HG03575 (cell line): ENCODE data around the gene HNRNPH2.

Experiments
- ATAC-seq: cut with Tn5 transposase; IDR thresholded peaks from one replicate; pipeline ENCODE4 v1.9.1; 2021; ENCODE audit not compliant: unreplicated experiment, insufficient number of reproducible peaks, low FRiP score; ENCODE audit errors: extremely low read depth

HNRNPH2 gene

DNA sequence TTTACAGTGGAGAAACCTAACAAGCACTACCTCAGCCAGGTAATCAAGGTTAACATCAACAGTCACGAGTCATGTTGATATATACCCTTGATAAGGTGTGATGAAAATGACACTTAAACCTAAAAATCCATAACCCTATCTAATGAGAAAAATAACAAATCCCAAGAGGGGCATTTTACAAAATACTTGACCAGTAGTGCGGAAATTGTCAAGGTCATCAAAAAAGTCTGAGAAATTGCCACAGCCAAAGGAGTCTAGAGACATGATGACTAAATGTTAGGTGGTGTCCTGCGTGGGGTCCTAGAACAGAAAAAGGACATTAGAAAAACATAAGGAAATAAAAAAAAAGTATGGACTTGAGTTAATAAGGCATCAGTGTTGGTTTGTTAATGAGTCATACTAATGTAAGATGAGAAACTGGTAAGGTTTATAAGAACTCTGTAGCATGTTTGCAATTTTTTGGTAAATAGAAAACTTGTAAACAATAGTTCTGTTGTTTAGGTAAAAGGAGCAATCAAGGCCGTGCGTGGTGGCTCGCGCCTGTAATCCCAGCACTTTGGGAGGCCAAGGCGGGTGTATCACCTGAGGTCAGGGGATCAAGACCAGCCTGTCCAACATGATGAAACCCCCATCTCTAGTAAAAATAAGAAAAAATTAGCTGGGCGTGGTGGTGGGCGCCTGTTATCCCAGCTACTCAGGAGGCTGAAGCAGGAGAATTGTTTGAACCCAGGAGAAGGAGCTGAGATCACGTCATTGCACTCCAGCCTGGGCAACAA, 14.3 kb upstream of the HNRNPH2 start:
- no peak for ATAC-seq

GRCh38 chrX:101394372-101394771, 13.7 kb upstream of the HNRNPH2 start:
- ATAC-seq = no peak

DNA sequence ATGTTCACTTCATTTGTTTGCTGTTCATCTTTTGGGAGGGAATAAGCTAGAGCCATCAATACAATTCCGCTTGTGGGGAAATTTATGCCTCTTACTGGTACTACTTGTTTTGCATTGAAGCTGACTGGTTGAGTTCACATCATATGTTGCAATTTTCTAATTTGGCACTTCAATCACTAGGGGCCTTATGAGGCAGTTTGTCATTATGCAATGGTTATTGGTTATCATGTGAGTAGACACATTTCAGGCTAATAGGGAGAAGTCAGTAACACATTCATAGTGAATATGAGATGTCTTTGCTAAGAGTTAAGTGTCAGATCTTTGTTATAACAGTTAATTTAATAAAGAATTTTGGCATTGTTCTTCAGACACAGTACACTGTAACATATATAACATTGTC, 12.2 kb upstream of the HNRNPH2 start:
- ATAC-seq = no peak

GRCh38 chrX:101397779-101398178, 10.2 kb upstream of the HNRNPH2 start:
- ATAC-seq = no peak

GRCh38 chrX:101398694-101399093, 9.3 kb upstream of the HNRNPH2 start:
- ATAC-seq = no peak

- no peak for ATAC-seq
Measured at GRCh38 chrX:101399825-101400224, 8.2 kb upstream of the HNRNPH2 start.

GRCh38 chrX:101407167-101407747, 765 bp upstream of the HNRNPH2 start:
- ATAC-seq = no peak

GRCh38 chrX:101408532-101408841, 465 bp downstream of the HNRNPH2 start:
- peak; percentile 7 for ATAC-seq

DNA sequence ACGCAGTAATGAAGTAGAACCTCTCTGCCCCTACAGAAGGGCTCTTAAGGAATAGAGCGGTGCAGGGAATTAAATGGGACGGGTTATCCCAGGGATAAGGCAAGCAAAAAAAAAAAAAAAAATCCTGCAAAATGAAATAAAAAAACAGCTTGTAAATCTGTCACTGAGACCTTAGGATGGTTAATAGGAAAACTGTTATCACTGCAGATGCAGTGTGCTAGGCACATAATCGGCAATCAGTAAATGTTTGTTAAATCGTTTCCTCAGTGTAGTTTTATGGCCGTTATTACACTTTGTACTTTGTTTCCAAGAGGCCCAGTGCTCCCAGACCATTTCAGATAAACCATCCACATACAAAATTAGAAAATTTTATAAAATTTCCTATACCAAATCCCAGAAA, 1.0 kb downstream of the HNRNPH2 start:
- ATAC-seq = no peak

DNA sequence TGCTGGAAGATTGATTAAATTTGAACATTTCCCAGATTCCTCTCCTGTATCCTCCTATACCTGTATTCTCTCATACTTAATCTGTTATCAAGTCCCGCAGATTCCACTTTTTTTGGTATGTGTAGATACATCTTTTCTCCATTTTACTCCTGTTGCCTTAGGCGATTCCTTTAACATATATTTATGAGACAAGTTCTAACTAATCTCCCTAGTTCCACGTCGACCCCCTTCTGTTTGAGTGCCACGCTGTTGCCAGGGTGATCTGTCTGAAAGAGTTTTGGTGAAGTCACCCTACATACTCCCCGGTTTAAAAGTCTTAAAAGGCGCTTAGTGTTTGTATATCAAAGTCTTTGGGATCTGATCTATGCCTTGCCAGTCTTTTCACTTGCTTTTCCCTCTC, 2.4 kb downstream of the HNRNPH2 start:
- ATAC-seq = no peak

DNA sequence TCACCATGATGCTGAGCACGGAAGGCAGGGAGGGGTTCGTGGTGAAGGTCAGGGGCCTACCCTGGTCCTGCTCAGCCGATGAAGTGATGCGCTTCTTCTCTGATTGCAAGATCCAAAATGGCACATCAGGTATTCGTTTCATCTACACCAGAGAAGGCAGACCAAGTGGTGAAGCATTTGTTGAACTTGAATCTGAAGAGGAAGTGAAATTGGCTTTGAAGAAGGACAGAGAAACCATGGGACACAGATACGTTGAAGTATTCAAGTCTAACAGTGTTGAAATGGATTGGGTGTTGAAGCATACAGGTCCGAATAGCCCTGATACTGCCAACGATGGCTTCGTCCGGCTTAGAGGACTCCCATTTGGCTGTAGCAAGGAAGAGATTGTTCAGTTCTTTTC, 4.0 kb downstream of the HNRNPH2 start:
- ATAC-seq = no peak

DNA sequence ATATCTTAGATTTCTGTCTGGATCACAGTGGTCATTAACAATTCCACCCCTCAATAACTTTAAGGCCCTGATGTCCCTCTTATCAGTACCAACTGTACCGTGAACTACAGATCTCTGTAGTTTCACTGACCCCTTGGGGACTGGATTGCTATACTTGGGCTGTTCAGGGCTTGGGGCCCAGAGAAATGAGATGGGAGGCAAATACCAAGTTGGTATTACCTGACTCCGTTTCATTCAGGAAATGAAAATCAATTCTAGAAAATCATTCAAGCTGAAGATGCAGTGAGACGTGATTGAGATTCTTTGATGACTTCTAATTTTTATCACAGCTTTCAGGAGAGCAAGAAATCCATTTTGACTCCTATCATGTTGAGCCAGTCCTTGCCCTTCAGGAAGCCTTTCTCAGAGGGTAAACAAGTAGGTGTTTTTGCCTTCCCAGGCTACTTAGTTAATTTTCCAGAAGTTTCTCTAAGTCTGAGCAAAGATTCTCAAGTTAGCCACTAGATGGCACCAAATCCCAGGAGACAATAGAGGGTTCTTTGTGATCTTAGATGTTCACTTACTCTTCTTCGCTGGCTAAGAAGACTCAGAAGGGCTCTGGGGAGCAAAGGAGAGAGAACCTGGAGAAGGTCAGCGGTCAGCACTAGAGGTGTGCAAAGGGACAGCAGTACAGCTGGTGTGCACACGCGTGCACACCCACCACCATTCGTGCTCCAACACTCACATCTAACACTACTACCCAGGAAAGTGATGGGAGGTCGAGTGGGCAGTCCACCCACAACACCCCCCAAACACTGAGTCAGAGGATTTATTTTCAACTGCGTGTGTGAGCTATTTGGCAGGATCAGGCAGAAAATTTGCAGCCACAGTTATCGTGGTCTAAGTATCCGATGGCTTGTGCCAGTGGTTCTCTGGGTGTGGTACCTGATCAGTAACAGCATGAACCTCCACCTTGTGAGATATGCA, 7.4 kb downstream of the HNRNPH2 start:
- ATAC-seq = peak; percentile 49

GRCh38 chrX:101416691-101417090, 8.7 kb downstream of the HNRNPH2 start:
- ATAC-seq = no peak

- no peak for ATAC-seq
Measured at GRCh38 chrX:101417190-101417589, 9.2 kb downstream of the HNRNPH2 start.

- ATAC-seq = no peak
Measured at GRCh38 chrX:101417981-101418841, 10.2 kb downstream of the HNRNPH2 start.

DNA sequence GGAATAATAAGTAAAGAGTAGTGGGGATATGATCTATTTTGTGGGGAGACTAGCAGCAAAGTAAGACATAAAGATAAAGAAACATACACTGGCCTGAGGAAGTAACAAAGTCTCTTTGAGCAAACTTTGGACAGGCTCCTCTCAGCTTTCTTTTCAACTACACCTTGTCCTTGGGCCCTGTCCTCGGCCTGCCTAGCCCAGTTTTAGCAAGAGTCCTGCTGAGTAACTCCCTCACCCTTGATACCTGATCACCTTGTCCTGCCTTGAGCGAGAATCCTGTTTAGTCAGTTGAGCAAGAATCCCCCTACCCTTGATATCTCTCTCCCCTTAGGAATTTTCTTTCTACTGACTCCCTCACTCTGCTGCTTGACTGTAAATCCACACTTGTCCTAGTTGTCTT, 11.5 kb downstream of the HNRNPH2 start:
- ATAC-seq = no peak

GRCh38 chrX:101427954-101428353, 19.9 kb downstream of the HNRNPH2 start:
- no peak for ATAC-seq

- ATAC-seq = no peak
Measured at GRCh38 chrX:101429934-101430333, 21.9 kb downstream of the HNRNPH2 start.

GRCh38 chrX:101430457-101431078, 22.5 kb downstream of the HNRNPH2 start:
- peak; percentile 89 for ATAC-seq
